Endothelial cell of umbilical vein (primary cell): ENCODE measurements around the gene KCNG1. TPM values are rescaled to one million over a fixed set of nuclear protein-coding genes. Genes with fewer than 3 reads are reported as not detected.

ENCODE experiments used
- BruUV-seq: library from RNA; stranded (reverse); fragments of 400-500 nt; replicated peaks from 2 replicates; lab custom pipeline; 2021; lab: Mats Ljungman, UMichigan
- CTCF ChIA-PET: fragments of 300-600, 350-600 bp; sonication (Branson Sonifier 250); formaldehyde crosslinking; loops from one replicate; lab custom pipeline; 2021; ENCODE audit warnings: antibody characterized with exemption, inconsistent platforms; lab: Charles Lee
- POLR2A ChIA-PET: fragments of 300-600, 350-600 bp; sonication (Branson Sonifier 250); formaldehyde crosslinking; loops from one replicate; lab custom pipeline; 2021; ENCODE audit warnings: antibody characterized with exemption, inconsistent platforms; lab: Charles Lee
- DNase-seq: peaks from one replicate; pipeline ENCODE4 v3.0.0-alpha.2; 2011; ENCODE audit warnings: low read depth, low spot score
- FAIRE-seq: peaks from 2 replicates; lab custom pipeline; 2011; peaks lifted over from hg19 to GRCh38; lab: Jason Lieb, UNC
- H2AFZ ChIP-seq: 2 replicates; pipeline ENCODE4 v1.6.0; 2012; ENCODE audit warnings: low read depth, low read length, control low read depth, inconsistent platforms
- H3K27ac ChIP-seq: 2 replicates; pipeline ENCODE4 v1.5.1; 2011; ENCODE audit warnings: low read depth, mild to moderate bottlenecking, control low read depth, low read length, moderate library complexity; ENCODE audit not compliant: insufficient read depth
- H3K27me3 ChIP-seq, 2 experiments: 2 replicates each; pipeline versions ENCODE4 v1.6.0 to v1.6.1; 2011; ENCODE audit warnings: low read length in 2 of 2, mixed read lengths in 1 of 2; ENCODE audit not compliant: control insufficient read depth in 2 of 2, insufficient read depth in 2 of 2
- H3K36me3 ChIP-seq, 2 experiments: 2 replicates in 1 of 2; 3 replicates in 1 of 2; pipeline ENCODE4 v1.5.1; 2011; ENCODE audit warnings: low read length in 2 of 2, mild to moderate bottlenecking in 1 of 2, moderate library complexity in 1 of 2; ENCODE audit not compliant: control insufficient read depth in 2 of 2, insufficient read depth in 2 of 2; ENCODE audit errors: extremely low read depth in 1 of 2
- H3K4me1 ChIP-seq: 3 replicates; pipeline ENCODE4 v1.5.1; 2011; ENCODE audit warnings: mild to moderate bottlenecking, low read length; ENCODE audit not compliant: control insufficient read depth, insufficient read depth; ENCODE audit errors: extremely low read depth
- H3K4me2 ChIP-seq: 2 replicates; pipeline ENCODE4 v1.6.1; 2011; ENCODE audit warnings: low read length, control low read depth, mixed read lengths; ENCODE audit not compliant: insufficient read depth
- H3K4me3 ChIP-seq, 3 experiments: fragments of 200-600 bp in 1 of 3; sonication (generic), shearing (Covaris generic) in 1 of 3; replicated peaks in 1 of 3; 2 replicates each; pipeline ENCODE4 v1.5.1; 2011 to 2016; ENCODE audit warnings: control low read depth in 3 of 3, low read length in 3 of 3, mild to moderate bottlenecking in 2 of 3, inconsistent platforms in 1 of 3, low read depth in 1 of 3, moderate library complexity in 1 of 3; ENCODE audit not compliant: insufficient read depth in 1 of 3
- H3K79me2 ChIP-seq: 2 replicates; pipeline ENCODE4 v1.6.0; 2012; ENCODE audit warnings: low read length, inconsistent platforms; ENCODE audit not compliant: control insufficient read depth, insufficient read depth
- H3K9ac ChIP-seq: replicated peaks from 2 replicates; pipeline ENCODE3; 2011; ENCODE audit warnings: low read length, control low read depth; ENCODE audit not compliant: insufficient read depth; ENCODE audit errors: extremely low read depth
- H3K9me1 ChIP-seq: replicated peaks from 3 replicates; pipeline ENCODE4 v1.6.0; 2011; ENCODE audit warnings: mild to moderate bottlenecking, low read length; ENCODE audit not compliant: control insufficient read depth, insufficient read depth; ENCODE audit errors: extremely low read depth
- H3K9me3 ChIP-seq: replicated peaks from 2 replicates; pipeline ENCODE4 v1.5.1; 2012; ENCODE audit warnings: low read length, inconsistent platforms; ENCODE audit not compliant: control insufficient read depth, insufficient read depth
- H4K20me1 ChIP-seq: replicated peaks from 2 replicates; pipeline ENCODE3; 2011; ENCODE audit warnings: mild to moderate bottlenecking, low read length; ENCODE audit not compliant: control insufficient read depth, insufficient read depth; ENCODE audit errors: extremely low read depth
- EZH2 ChIP-seq: IDR thresholded peaks from 2 replicates; pipeline ENCODE4 v1.6.1; 2012; ENCODE audit warnings: borderline replicate concordance, low read depth, mild to moderate bottlenecking, moderate library complexity, low read length, inconsistent platforms; ENCODE audit not compliant: severe bottlenecking
- FOS ChIP-seq: IDR thresholded peaks from 2 replicates; pipeline ENCODE4 v1.6.1; 2011; ENCODE audit warnings: mild to moderate bottlenecking, low read length, moderate library complexity, borderline replicate concordance; ENCODE audit not compliant: insufficient read depth
- GATA2 ChIP-seq: IDR thresholded peaks from 2 replicates; pipeline ENCODE4 v1.7.0; 2011; ENCODE audit warnings: low read depth, mild to moderate bottlenecking, moderate library complexity, mixed read lengths, low read length; ENCODE audit not compliant: insufficient read length, insufficient read depth
- JUN ChIP-seq: IDR thresholded peaks from 2 replicates; pipeline ENCODE4 v1.6.1; 2011; ENCODE audit warnings: borderline replicate concordance, low read depth; ENCODE audit not compliant: insufficient read length, insufficient read depth
- MYC ChIP-seq: IDR thresholded peaks from one replicate; pipeline ENCODE4 v1.6.1; 2011; ENCODE audit warnings: mild to moderate bottlenecking, low read depth, low read length
- POLR2A ChIP-seq: IDR thresholded peaks from 2 replicates; pipeline ENCODE4 v1.6.1; 2012; ENCODE audit warnings: low read depth, mild to moderate bottlenecking, control low read depth, low read length
- POLR2AphosphoS5 ChIP-seq: IDR thresholded peaks from 2 replicates; pipeline ENCODE4 v1.6.1; 2012; ENCODE audit warnings: low read depth, mild to moderate bottlenecking, control low read depth, low read length, moderate library complexity; ENCODE audit not compliant: insufficient read depth
- dilution Hi-C: fragments of 300-500 bp; cut with MboI; formaldehyde crosslinking; loops from one replicate; pipeline ENCODE4 v1.15.0; 2019; ENCODE audit warnings: low sequenced_read_pairs; ENCODE audit not compliant: extremely low pct_ligation_motif_present
- intact Hi-C: fragments of 100-400 bp; cut with micrococcal nuclease; formaldehyde crosslinking; loops from one replicate; pipeline ENCODE4 v1.10.0; 2022
- polyA plus RNA-seq, 4 experiments: library from polyadenylated mRNA; depleted of rRNA in 3 of 4; stranded (reverse) in 3 of 4; unstranded in 1 of 4; fragments of >200 nt; gene quantifications; 2 replicates each; pipeline versions ENCODE4 v1.2.1 to v1.2.3, GENCODE V29; 2011 to 2012; ENCODE audit warnings: missing spikeins in 1 of 4
- total RNA-seq: library from RNA; stranded (reverse); gene quantifications from 2 replicates; pipeline ENCODE4 v1.2.3, GENCODE V29; 2021
- TF ChIP-seq, protein P1 (sequence below): IDR thresholded peaks from 2 replicates; pipeline ENCODE4 v1.6.1; 2011; ENCODE audit not compliant: insufficient read depth, insufficient read length
- TF ChIP-seq, protein P2 (sequence below), 2 donors: IDR thresholded peaks; 1 replicate in 1 of 2; 2 replicates in 1 of 2; pipeline ENCODE4 v1.5.1; 2011; ENCODE audit warnings: low read length in 2 of 2, mild to moderate bottlenecking in 2 of 2, moderate library complexity in 2 of 2, control low read depth in 1 of 2, inconsistent platforms in 1 of 2, low read depth in 1 of 2; ENCODE audit not compliant: insufficient read depth in 1 of 2; ENCODE audit errors: extremely low read depth in 1 of 2

KCNG1 gene
- total and polyA plus RNA-seq, 2 donors (not counting 3 experiments of a cell fraction or from before 2014, with no cell fraction given) = 0.22 to 1.1 TPM

DNA sequence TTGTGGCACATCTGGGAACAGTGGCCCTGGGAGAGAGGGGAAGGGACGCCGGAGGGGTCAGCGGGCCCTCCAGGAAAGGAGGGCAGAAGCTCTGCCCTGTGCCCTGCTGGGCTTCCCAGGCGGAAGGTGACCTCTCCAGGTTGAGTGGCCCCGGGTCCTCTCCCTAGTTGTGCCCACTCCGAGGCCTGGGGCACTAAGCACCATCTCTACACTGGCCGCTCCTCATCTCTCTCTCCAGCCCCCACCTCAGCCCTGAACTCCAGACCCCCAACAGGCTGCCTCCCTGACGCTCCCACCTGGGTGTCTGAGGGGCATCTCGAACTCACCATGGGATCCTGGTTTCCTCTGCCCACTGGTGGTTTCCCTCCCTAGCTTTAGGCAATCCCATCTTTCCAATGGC is 18.1 kb downstream of the KCNG1 start:
- dilution Hi-C loops (no loop called here), intact Hi-C loops (no loop called here)
- CTCF ChIA-PET = interaction anchor here (0.9 kb wide), 1 partner anchor 696 kb away, joined by 3 read pairs; no protein-coding TSS in a partner anchor

More for the DNA sequence above, 18.1 kb downstream of the KCNG1 start:
- Histone ChIP-seq H3K27ac (no peak overlapping the region), H3K4me1 (no peaks in the 10 kb centered on the region), H4K20me1 (no peaks in the 10 kb centered on the region), H3K9ac (no peak overlapping the region), H3K79me2 (no peaks in the 10 kb centered on the region), H3K4me3 (no peak overlapping the region), H3K9me3 (no peaks in the 10 kb centered on the region), H3K4me2 (no peak overlapping the region), H3K36me3 (no peaks in the 10 kb centered on the region), H2AFZ (no peak overlapping the region), H3K27me3 (peaks cover 0 to 3% of the 10 kb centered on the region in 2 experiments), H3K9me1 (no peaks in the 10 kb centered on the region)
- no TSS peak for BruUV-seq
- POLR2A ChIA-PET = no interaction called here
- FAIRE-seq (no peak), DNase-seq (no peak)
- TF ChIP-seq MYC = no peak
- TF ChIP-seq POLR2AphosphoS5 = no peak
- TF ChIP-seq, protein P1, sequence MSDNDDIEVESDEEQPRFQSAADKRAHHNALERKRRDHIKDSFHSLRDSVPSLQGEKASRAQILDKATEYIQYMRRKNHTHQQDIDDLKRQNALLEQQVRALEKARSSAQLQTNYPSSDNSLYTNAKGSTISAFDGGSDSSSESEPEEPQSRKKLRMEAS = no peak
- TF ChIP-seq JUN = no peak
- no peak for TF ChIP-seq POLR2A
- no peak for TF ChIP-seq EZH2
- no peak for TF ChIP-seq GATA2
- no peak for TF ChIP-seq FOS
- TF ChIP-seq, protein P2, sequence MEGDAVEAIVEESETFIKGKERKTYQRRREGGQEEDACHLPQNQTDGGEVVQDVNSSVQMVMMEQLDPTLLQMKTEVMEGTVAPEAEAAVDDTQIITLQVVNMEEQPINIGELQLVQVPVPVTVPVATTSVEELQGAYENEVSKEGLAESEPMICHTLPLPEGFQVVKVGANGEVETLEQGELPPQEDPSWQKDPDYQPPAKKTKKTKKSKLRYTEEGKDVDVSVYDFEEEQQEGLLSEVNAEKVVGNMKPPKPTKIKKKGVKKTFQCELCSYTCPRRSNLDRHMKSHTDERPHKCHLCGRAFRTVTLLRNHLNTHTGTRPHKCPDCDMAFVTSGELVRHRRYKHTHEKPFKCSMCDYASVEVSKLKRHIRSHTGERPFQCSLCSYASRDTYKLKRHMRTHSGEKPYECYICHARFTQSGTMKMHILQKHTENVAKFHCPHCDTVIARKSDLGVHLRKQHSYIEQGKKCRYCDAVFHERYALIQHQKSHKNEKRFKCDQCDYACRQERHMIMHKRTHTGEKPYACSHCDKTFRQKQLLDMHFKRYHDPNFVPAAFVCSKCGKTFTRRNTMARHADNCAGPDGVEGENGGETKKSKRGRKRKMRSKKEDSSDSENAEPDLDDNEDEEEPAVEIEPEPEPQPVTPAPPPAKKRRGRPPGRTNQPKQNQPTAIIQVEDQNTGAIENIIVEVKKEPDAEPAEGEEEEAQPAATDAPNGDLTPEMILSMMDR (IDR thresholded peaks at IDR 0.05; ENCODE audit: extremely low read depth in 1 of 2, insufficient read depth in 1 of 2, low read depth in 1 of 2, low read length in 2 of 2) = no peak
